Measurements from ENCODE around the gene SMAD7. TPM values are rescaled to one million over a fixed set of nuclear protein-coding genes. Genes with fewer than 3 reads are reported as not detected.

SMAD7 gene
- total RNA-seq, 4 donors from 2014 or later = 9.1 to 13.4 (median 10.8) TPM

- intact Hi-C loops (cut with DNase I; ENCODE audit: low total_unique reads) = loop anchor here (1.0 to 5.0 kb wide), 6 partner anchors 16 to 393 kb away; no protein-coding TSS in a partner anchor
- DNase-seq (peak; percentile 90 to 97), ATAC-seq (peak; percentile 94 to 96)
- in situ Hi-C loops (cut with MboI; ENCODE audit: low sequenced_read_pairs in 4 of 4) = loop anchor here in 1 of 4 donors (25.0 kb wide), 2 partner anchors 248 to 398 kb away; partner anchors contain the start of gene CTIF
- Histone ChIP-seq H3K4me3 (peak overlapping the region; percentile 19 to 39 (median 36)), H3K27me3 (no peaks in the 10 kb centered on the region), H3K27ac (peak overlapping the region; percentile 88 to 93 (median 89)), H3K36me3 (no peaks in the 10 kb centered on the region), H3K9me3 (no peaks in the 10 kb centered on the region), H3K4me1 (peaks cover 90 to 95% of the 10 kb centered on the region in 2 donors)
- TF ChIP-seq POLR2A (IDR thresholded peaks at IDR 0.05) = peak; percentile 56 to 66
- no peak for TF ChIP-seq CTCF (IDR thresholded peaks at IDR 0.05 in 4 of 5, conservative IDR thresholded peaks at IDR 0.05 in 1 of 5)
Measured at GRCh38 chr18:48934723-48935432, 15.9 kb downstream of the SMAD7 start.

GRCh38 chr18:48934415-48934722 is 16.4 kb downstream of the SMAD7 start:
- H3K27ac ChIP-seq = peak overlapping the region; percentile 88 to 93 (median 89)
- ATAC-seq (no peak), DNase-seq (no peak)
- H3K4me1 ChIP-seq = peaks cover 89 to 95% of the 10 kb centered on the region in 2 donors
- in situ Hi-C loops (cut with MboI; ENCODE audit: low sequenced_read_pairs in 4 of 4) (loop anchor here in 1 of 4 donors (25.0 kb wide), 2 partner anchors 247 to 397 kb away; partner anchors contain the start of gene CTIF), intact Hi-C loops (cut with DNase I; ENCODE audit: low total_unique reads) (loop anchor here (2.0 to 5.0 kb wide), 4 partner anchors 42 to 392 kb away; no protein-coding TSS in a partner anchor)
- H3K36me3 ChIP-seq = no peaks in the 10 kb centered on the region
- no peaks in the 10 kb centered on the region for H3K27me3 ChIP-seq
- H3K4me3 ChIP-seq = peak overlapping the region; percentile 6 to 39 (median 28)
- TF ChIP-seq CTCF (IDR thresholded peaks at IDR 0.05 in 4 of 5, conservative IDR thresholded peaks at IDR 0.05 in 1 of 5) = no peak
- TF ChIP-seq POLR2A (IDR thresholded peaks at IDR 0.05) = no peak
- H3K9me3 ChIP-seq = no peaks in the 10 kb centered on the region

GRCh38 chr18:48933578-48934414 is 17.0 kb downstream of the SMAD7 start:
- H3K27me3 ChIP-seq = no peaks in the 10 kb centered on the region
- ATAC-seq = no peak
- H3K4me3 ChIP-seq = peak overlapping the region in 2 of 4 donors; percentile 6 to 10
- no peaks in the 10 kb centered on the region for H3K9me3 ChIP-seq
- H3K27ac ChIP-seq = peak overlapping the region; percentile 88 to 93 (median 89)
- in situ Hi-C loops (cut with MboI; ENCODE audit: low sequenced_read_pairs in 4 of 4) (loop anchor here in 1 of 4 donors (25.0 kb wide), 2 partner anchors 246 to 396 kb away; partner anchors contain the start of gene CTIF), intact Hi-C loops (cut with DNase I; ENCODE audit: low total_unique reads) (loop anchor here (2.0 to 5.0 kb wide), 4 partner anchors 43 to 391 kb away; no protein-coding TSS in a partner anchor)
- H3K4me1 ChIP-seq = peaks cover 92 to 95% of the 10 kb centered on the region in 2 donors
- H3K36me3 ChIP-seq = no peaks in the 10 kb centered on the region
- TF ChIP-seq CTCF (IDR thresholded peaks at IDR 0.05 in 4 of 5, conservative IDR thresholded peaks at IDR 0.05 in 1 of 5) = no peak
- TF ChIP-seq POLR2A (IDR thresholded peaks at IDR 0.05) = no peak
- no peak for DNase-seq

- no peaks in the 10 kb centered on the region for H3K36me3 ChIP-seq
- H3K4me1 ChIP-seq = peaks cover 92 to 95% of the 10 kb centered on the region in 2 donors
- intact Hi-C loops (cut with DNase I; ENCODE audit: low total_unique reads) (loop anchor here (5.0 kb wide), 3 partner anchors 151 to 391 kb away; no protein-coding TSS in a partner anchor), in situ Hi-C loops (cut with MboI; ENCODE audit: low sequenced_read_pairs in 4 of 4) (loop anchor here in 1 of 4 donors (25.0 kb wide), 2 partner anchors 246 to 396 kb away; partner anchors contain the start of gene CTIF)
- H3K27ac ChIP-seq = peak overlapping the region; percentile 88 to 93 (median 89)
- H3K9me3 ChIP-seq = no peaks in the 10 kb centered on the region
- ATAC-seq (no peak), DNase-seq (no peak)
- H3K4me3 ChIP-seq = no peak overlapping the region
- no peaks in the 10 kb centered on the region for H3K27me3 ChIP-seq
- no peak for TF ChIP-seq POLR2A (IDR thresholded peaks at IDR 0.05)
- TF ChIP-seq CTCF (IDR thresholded peaks at IDR 0.05 in 4 of 5, conservative IDR thresholded peaks at IDR 0.05 in 1 of 5) = no peak
Measured at GRCh38 chr18:48932822-48933510, 17.8 kb downstream of the SMAD7 start.

Data from gastrocnemius medialis (tissue), 4 donors.